NCI-H2171 treated with DMSO at 0.1 percent for 48 hours (cell line): ENCODE measurements around the gene PTMS.

ENCODE experiments used
- DNase-seq: peaks from one replicate; lab custom pipeline; 2025; lab: John Stamatoyannopoulos, UW

The PTMS gene

GRCh38 chr12:6752167-6752920 is 13.8 kb upstream of the PTMS start:
- DNase-seq, result peak; percentile 87

DNA sequence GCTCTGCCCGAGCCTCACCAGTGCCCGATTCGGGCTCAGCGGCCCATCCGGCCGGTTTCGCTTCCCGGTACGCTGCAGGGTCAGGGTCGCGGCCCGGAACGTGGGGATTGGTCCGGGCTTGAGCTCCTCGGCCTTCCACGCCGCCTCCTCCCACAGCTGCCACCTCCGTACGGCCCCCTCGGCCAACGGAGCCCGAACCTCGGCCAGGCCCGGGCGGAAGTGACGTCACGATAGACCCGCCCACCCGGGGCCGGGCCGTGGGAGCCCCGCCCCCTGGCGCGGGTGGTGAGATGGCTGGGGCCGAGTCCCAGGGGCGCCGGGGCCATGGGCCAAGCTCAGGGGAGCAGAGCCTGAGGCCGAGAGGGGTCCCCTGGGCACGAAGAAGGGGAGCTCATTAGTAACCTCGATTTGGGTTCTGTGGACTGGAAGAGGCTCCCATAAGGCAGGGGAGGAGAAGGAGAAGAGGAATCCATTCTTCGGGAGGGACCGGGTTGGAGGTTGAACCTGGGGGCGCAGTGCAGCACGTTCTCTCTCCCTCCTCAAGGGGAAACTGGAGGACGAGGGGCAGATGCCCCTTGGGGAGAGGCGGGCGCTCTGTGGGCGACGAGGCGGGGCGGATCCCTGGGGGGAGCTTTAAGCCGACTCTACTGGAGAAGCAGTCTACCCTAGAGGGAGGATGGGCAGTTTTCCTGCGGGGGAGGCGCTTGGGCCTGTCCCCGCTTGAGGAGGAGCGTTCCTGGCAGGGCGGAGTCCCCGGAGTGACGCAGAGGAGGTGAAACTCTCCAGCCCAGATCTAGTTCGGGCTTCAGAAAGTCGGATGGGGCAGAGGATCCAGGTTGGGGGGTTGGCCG is 13.0 kb upstream of the PTMS start, which contains the start of gene MLF2:
MLF2 (minus strand) TSS at position 221 of the 851 bp plus-strand sequence. CDS start 807 bp downstream, outside the sequence.
- peak; percentile 100 for DNase-seq

GRCh38 chr12:6753772-6754356 is 12.3 kb upstream of the PTMS start:
- peak; percentile 92 for DNase-seq

- no peak for DNase-seq
Observed at GRCh38 chr12:6754411-6754810, 11.8 kb upstream of the PTMS start.

DNA sequence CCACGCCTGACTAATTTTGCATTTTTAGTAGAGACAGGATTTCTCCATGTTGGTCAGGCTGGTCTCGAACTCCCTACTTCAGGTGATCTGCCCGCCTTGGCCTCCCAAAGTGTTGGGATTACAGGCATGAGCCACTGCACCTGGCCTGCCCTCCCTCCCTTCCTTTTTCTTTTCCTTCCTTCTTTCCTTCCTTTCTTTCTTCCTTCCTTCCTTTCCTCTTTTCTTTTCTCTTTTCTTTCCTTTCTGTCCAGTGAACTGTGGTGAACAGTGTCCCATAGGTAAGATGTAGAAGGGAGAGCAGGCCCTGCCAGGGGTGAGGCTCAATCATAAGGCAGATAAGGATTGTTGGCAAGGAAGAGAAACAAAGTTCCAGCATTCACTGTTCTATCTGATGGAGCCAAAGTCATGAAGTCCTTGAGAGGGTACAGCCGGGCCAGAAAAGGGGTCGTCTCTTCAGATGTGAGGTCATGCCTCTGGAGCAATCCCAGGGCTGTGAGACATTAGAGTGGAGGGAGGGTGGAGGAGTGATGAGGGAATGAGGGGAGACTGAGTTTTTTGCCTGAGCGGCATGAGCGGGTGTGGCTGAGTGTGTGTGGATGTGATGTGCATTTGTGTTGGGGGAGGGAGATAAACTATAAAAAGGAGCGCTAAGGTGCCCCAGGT is 9.0 kb upstream of the PTMS start:
- no peak for DNase-seq

DNA sequence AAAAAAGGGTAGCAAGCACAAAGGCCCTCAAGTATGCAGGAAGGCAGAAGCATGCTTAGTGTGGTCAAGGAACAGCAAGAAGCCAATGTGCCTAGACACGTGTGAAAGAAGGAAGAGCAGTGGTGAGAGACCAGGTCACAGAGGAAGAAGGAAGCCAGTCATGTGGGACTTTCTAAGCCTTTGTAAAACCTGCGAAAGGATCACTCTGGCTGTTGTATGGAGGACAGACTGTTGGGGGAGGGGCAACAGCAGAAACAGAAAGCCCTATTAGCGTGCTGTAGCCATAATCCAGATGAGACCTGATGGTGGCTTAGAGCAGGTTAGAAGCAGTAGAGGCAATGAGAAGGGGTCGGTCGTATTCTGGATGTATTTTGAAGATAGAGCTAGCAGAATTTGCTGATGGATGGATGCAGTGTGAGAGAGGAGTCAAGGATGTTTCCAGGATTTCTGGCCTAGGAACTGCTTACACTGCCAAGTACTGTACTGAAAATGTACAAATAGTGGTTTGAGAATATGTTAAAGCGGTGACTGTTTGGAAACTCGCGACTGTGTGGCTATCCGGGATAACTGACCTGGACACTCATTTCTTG is 7.6 kb upstream of the PTMS start:
- DNase-seq, result no peak

DNA sequence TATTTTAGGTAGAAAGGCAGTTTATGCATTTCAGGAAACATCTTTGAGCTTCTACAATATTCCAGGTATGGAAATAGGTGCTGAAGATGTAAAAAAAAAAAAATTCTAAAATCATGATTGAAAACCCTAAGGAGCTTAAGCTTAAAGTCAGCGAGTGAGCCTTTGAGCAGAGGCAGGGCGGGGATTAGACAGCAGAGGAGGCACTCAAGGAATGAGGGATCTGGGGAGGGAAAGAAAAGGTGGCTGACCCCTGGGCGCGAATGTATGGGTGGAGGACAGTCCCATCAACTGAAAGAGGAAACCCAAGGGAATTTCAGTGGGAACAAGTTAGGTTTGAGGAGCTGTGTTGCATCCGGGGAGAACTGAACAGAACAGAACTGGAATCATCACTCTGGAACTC is 6.4 kb upstream of the PTMS start:
- no peak for DNase-seq

- DNase-seq, result peak; percentile 82
Observed at GRCh38 chr12:6763380-6763779, 2.8 kb upstream of the PTMS start.

GRCh38 chr12:6764011-6764828 is 1.9 kb upstream of the PTMS start:
- DNase-seq, result peak; percentile 100

GRCh38 chr12:6765048-6765633 is 1.0 kb upstream of the PTMS start:
- DNase-seq, result peak; percentile 98

GRCh38 chr12:6766651-6767349 is 637 bp downstream of the PTMS start:
- DNase-seq, result peak; percentile 98

DNA sequence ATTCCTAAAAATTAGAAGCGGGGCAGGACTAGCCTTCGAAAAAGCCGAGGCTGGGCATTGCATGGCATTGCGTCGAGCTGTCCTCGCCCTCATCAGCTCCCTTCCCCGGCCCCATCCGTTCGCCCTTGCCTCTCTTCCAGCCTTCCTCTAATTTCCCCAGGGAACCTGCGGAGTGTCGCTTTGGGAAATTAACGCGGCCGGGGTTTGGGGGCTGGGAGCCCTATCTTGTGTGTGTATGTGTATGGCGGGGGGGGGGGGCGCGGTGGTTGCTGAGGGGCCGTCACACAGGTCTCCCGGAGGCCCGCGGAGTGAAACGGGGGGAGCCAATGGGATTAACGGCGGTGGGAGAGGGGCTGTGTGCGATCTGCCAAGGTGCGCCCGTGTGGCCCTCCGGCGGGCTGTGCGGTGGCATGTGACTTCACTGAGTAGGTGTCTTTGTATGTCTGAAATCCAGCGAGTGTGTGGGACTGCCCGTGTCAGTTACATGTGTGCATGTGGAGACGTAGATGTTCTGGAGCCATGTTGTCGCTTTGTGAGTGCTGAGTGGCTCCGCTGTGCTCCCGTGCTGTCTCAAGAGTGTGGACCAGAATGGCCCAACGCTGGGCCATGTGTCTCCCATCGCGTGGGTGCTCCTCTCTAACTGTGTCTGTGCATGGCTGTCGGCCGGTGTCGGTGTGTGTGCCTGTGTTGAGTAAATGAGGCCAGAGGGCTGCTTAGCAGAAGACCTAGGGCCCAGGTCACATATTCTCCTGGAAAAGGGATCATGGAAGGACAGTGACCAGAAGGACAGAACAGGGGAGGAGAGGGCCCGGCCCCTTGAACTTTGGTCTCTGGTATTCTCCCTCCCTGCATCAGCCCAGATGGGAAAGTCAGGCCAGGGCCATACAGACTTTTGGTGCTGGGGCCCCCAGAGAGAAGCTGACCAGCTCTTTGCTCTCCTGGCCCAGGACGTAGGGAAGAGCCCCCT is 1.5 kb downstream of the PTMS start:
- peak; percentile 97 for DNase-seq

- DNase-seq, result peak; percentile 96
Observed at GRCh38 chr12:6768437-6768914, 2.3 kb downstream of the PTMS start.

DNA sequence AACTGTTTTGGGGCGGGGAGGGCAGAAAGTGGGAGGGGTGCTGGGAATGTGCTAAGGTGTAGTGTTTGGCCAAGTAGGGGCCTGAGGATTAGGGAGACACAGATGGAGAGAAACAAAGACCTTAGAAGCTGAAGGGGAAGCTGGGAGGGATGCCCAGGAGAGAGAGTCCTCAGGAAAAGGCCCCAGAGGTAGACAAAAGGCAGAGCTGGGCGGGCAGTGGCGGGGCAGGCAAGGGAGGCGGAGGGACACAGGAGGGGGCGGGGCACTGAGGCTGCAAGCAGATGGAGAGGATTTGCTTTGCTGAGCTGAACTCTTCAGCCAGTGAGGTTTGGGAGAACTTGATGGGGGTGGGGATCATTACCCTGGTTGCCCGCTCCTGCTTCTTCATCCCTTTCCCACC is 2.8 kb downstream of the PTMS start:
- peak; percentile 99 for DNase-seq

DNA sequence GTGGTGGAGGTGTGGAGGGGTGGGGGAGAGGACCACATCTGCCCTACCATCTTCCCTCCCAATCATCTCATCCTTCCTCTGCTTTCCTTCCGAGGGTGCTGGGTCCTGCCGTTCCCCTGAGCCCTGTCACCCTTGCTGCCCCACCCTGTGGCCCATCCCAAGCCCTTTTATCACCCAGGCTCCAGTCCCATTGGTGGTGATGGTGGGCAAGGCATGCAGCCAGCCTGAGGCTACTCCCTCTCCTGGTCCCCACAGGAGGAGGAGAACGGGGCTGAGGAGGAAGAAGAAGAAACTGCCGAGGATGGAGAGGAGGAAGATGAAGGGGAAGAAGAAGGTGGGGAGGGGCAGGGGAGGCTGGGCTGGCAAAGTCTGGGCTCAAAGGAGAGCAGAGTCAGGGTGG is 3.5 kb downstream of the PTMS start:
- no peak for DNase-seq

DNA sequence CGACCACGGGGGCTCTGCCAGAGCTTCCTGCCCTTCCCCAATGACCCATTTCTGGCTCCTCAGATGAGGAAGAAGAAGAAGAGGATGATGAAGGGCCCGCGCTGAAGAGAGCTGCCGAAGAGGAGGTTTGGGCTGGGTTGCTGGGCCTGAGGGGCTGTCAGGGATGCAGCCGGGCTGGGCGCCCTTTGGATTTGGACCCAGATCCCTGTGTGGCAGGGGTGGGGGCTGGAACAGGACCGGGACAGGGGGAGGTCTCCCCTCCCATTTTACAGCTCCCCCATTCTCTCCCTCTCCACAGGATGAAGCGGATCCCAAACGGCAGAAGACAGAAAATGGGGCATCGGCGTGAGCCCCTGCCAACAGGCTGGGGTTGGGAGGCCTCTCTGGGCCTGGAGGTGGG is 3.9 kb downstream of the PTMS start:
- no peak for DNase-seq

- DNase-seq, result no peak
Observed at GRCh38 chr12:6770600-6770999, 4.4 kb downstream of the PTMS start.

DNA sequence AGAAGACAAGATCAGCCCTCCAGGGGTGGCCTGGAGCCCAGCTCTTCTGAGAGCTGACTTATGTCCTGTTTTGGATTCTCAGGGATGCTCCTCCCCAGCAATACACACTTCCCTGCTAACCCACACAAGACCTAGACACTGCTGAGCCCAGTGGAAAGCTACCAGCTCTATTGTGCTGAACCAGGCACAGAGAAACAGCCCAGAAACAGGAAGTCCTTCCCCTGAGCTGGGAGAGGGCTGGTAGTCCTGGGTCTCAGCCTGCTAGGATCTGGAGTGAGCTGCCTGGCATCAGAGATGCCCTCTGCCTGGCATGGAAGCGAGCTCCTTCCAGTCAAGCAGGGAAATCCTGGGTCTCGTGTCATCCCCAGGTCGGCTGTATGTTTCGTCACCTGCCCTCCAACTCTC is 4.9 kb downstream of the PTMS start:
- peak; percentile 63 for DNase-seq
